NB4 (cell line): Measurements from ENCODE around the gene ANKRD18A.

ENCODE experiments used
- TF ChIP-seq, protein P1 (sequence below): IDR thresholded peaks from 2 replicates; pipeline ENCODE4 v1.6.1; 2011; ENCODE audit warnings: low read depth, low read length
- TF ChIP-seq, protein P2 (sequence below): IDR thresholded peaks from one replicate; pipeline ENCODE4 v1.5.1; 2012; ENCODE audit warnings: low read depth, low read length

DNA sequence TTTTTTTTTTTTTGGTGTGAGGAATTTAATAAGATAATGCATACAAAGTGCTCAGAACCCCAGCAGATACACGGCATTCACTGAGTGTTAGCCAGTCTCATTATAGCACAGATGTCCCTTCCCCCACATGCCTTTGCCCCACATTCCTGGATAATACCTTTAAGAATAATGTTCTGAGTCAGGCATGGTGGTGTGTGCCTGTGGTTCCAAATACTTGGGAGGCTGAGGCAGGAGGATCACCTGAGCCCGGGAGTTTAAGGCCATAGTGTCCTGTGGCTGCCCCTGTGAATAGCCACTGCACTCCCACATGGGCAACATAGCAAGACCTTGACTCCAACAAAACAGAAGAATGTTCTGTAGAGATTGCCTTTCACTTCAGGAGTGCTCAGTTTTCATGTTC lies 24.2 kb upstream of the ANKRD18A start:
- TF ChIP-seq, protein P1, sequence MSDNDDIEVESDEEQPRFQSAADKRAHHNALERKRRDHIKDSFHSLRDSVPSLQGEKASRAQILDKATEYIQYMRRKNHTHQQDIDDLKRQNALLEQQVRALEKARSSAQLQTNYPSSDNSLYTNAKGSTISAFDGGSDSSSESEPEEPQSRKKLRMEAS = no peak
- TF ChIP-seq, protein P2, sequence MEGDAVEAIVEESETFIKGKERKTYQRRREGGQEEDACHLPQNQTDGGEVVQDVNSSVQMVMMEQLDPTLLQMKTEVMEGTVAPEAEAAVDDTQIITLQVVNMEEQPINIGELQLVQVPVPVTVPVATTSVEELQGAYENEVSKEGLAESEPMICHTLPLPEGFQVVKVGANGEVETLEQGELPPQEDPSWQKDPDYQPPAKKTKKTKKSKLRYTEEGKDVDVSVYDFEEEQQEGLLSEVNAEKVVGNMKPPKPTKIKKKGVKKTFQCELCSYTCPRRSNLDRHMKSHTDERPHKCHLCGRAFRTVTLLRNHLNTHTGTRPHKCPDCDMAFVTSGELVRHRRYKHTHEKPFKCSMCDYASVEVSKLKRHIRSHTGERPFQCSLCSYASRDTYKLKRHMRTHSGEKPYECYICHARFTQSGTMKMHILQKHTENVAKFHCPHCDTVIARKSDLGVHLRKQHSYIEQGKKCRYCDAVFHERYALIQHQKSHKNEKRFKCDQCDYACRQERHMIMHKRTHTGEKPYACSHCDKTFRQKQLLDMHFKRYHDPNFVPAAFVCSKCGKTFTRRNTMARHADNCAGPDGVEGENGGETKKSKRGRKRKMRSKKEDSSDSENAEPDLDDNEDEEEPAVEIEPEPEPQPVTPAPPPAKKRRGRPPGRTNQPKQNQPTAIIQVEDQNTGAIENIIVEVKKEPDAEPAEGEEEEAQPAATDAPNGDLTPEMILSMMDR = no peak
